Measurements from ENCODE around the gene ONECUT2.

ONECUT2 gene

DNA sequence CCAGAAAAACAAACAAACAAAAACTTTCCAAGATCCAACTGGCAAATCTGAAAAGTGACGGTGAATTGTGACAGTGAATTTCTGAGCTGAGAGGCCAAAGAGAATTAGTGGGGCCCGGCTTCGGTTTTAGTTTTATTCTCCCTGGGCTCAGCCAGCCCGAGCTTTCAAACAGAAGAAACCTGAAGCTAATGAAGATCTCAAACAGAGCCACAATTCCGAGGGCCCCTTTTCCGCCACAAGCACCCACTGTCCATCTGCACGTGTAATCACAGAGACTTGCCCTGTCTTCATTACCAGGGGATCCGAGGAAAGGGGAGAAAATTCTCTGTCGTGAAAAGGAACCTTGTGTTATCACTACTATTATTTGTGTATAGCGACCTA, 4.2 kb upstream of the ONECUT2 start:
- DNase-seq (ENCODE audit: low read depth in 1 of 2, low spot score in 1 of 2) = no peak

DNA sequence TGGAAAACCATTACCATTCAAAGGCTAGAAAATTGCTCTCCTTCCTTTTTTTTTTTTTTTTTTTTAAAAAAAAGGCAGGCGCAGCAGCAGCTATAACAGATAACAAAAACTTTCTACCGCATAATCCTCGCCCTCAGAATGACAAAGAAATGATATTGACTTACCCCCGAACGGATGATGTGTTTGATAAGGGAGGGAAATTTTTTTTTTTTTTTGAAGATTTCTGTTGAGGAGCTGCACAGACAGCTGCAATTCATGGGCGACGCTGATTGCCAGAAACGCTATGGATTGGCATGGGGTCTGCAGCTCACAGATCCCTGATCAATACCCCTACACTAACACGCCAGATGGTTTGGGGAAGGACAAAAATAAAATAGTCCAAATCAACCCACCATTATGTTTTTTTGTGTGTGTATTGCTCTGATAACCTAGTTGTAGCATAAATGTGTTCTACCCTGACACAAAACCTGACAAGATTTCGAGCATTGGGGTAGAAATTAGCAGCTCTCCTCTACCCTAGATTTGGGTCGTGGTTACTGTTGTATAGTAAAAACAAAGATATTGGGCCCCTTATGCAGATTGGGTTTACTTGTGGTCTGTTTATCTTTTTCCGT, 3.6 kb upstream of the ONECUT2 start:
- no peak for DNase-seq (ENCODE audit: low read depth in 1 of 2, low spot score in 1 of 2)

DNA sequence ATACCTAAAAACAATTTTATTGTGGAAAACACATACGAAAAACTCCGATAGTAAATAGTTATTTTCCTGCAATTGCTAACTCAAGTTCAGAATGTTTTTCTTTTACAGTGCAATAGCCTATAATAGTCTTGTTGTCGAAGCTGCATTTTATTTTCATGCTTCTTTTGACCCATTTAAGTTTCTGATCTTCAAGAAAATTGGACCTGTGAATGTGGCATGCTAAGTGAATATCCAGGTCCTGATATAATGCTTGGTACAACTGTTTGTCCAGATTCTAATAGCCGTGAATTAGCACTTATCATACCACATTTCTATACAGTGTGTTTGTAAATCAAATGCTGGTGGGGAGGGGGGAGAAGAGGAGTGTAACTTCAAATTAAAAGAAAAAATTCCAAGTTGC, 3.0 kb upstream of the ONECUT2 start:
- no peak for DNase-seq (ENCODE audit: low read depth in 1 of 2, low spot score in 1 of 2)

DNA sequence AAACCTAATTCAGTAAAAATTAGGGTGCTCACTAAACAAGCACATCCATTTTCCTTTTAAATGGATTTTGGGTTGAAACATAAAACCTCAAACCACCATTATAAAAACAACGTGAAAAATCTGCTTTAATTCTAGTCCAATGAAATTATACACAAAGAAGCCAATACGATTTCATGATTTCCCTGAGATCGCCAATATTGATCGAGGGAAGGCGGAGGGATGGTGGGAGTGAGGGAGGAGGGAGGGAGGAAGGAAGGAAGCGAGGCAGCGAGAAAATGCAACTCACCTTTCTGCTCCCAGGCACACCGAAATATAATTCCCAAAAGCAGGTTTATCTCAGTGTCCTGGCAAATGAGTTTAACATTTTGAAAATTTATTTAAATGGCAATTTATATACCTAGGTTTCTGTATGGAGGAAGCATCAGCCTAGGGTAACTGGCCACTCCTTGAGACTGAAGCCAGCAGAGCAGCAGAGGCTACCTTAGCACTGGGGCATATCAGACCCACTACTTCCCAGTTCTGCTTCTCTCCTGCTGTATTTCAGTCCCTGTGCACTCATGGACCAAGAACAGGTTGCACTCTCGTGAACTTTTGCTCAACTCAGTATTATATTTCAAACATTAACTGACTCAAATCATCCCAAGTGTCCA, 2.3 kb upstream of the ONECUT2 start:
- no peak for DNase-seq (ENCODE audit: low read depth in 1 of 2, low spot score in 1 of 2)

- DNase-seq (ENCODE audit: low read depth in 1 of 2, low spot score in 1 of 2) = no peak
Measured at GRCh38 chr18:57433482-57433881, 1.7 kb upstream of the ONECUT2 start.

- DNase-seq (ENCODE audit: low read depth in 1 of 2, low spot score in 1 of 2) = no peak
Measured at GRCh38 chr18:57433934-57434535, 1.1 kb upstream of the ONECUT2 start.

DNA sequence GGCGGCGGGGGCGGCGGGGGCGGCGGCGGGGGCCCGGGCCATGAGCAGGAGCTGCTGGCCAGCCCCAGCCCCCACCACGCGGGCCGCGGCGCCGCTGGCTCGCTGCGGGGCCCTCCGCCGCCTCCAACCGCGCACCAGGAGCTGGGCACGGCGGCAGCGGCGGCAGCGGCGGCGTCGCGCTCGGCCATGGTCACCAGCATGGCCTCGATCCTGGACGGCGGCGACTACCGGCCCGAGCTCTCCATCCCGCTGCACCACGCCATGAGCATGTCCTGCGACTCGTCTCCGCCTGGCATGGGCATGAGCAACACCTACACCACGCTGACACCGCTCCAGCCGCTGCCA, 644 bp downstream of the ONECUT2 start:
- DNase-seq (ENCODE audit: low read depth in 1 of 2, low spot score in 1 of 2) = no peak

GRCh38 chr18:57436191-57436964, 1.2 kb downstream of the ONECUT2 start:
- no peak for DNase-seq (ENCODE audit: low read depth in 1 of 2, low spot score in 1 of 2)

- DNase-seq (ENCODE audit: low read depth in 1 of 2, low spot score in 1 of 2) = no peak
Measured at GRCh38 chr18:57436965-57437333, 1.8 kb downstream of the ONECUT2 start.

- DNase-seq (ENCODE audit: low read depth in 1 of 2, low spot score in 1 of 2) = no peak
Measured at GRCh38 chr18:57437402-57437765, 2.2 kb downstream of the ONECUT2 start.

DNA sequence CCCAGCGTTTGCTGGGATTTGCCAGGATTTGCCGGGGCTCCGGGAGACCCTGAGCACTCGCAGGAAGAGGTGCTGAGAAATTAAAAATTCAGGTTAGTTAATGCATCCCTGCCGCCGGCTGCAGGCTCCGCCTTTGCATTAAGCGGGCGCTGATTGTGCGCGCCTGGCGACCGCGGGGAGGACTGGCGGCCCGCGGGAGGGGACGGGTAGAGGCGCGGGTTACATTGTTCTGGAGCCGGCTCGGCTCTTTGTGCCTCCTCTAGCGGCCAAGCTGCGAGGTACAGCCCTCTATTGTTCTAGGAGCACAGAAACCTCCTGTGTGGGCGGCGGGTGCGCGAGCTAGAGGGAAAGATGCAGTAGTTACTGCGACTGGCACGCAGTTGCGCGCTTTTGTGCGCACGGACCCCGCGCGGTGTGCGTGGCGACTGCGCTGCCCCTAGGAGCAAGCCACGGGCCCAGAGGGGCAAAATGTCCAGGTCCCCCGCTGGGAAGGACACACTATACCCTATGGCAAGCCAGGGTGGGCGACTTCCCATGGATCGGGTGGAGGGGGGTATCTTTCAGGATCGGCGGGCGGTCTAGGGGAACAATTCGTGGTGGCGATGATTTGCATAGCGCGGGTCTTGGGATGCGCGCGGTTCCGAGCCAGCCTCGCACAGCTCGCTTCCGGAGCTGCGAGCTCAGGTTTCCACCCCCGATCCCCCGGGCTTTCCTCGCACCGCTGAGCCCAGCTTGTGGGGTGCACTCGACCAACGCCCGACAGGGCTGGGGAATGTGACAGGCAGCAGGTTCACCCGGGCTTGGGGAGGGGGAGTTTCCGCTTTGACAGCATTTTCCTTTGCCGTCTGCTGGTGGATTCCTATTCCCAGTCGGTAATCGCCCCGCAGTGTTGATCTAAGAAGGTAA, 2.8 kb downstream of the ONECUT2 start:
- no peak for DNase-seq (ENCODE audit: low read depth in 1 of 2, low spot score in 1 of 2)

DNA sequence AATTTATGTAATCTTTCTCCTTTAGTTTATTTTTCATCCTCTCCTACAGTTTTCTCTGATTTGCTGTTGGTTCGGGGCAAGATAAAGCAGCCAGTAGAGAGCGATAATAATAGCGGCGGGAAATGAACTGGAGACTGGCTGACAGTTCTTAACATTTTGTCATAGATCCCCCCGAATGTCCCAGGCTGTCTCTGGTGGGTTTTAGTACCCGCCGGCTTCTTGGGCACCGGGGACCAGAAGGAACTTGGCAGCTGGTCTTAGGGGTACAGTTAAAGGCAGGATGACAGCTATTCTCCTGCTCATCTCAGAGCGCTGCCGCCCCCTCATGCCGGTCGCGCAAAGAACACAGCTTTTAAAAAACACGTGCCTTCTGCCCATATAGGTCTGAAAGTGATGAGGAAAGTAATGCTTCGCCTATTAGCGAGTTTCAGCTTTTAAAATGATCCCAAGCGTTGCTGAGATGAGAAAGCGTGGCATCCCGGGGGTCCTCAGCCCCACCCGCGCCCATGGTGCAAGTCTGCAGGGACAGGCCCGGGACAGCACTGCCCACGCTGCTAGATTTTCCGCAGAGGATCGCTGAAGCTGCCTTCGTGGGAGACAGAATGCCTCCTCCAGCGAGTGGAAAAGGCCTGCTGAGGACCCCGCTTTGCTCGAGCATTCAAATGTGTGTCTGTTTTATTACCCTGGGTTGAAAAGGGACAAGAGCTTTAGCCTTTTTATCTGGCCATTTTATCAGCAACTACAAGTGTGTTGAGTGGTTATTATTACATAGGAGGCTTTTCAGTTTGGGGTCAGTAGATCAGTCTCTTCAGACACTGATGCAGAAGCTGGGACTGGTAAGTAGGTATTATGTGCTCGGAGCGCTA, 3.8 kb downstream of the ONECUT2 start:
- no peak for DNase-seq (ENCODE audit: low read depth in 1 of 2, low spot score in 1 of 2)

GRCh38 chr18:57439609-57439968, 4.4 kb downstream of the ONECUT2 start:
- no peak for DNase-seq (ENCODE audit: low read depth in 1 of 2, low spot score in 1 of 2)

- no peak for DNase-seq (ENCODE audit: low read depth in 1 of 2, low spot score in 1 of 2)
Measured at GRCh38 chr18:57439985-57440330, 4.8 kb downstream of the ONECUT2 start.

- DNase-seq (ENCODE audit: low read depth in 1 of 2, low spot score in 1 of 2) = no peak
Measured at GRCh38 chr18:57440331-57441070, 5.3 kb downstream of the ONECUT2 start.

DNA sequence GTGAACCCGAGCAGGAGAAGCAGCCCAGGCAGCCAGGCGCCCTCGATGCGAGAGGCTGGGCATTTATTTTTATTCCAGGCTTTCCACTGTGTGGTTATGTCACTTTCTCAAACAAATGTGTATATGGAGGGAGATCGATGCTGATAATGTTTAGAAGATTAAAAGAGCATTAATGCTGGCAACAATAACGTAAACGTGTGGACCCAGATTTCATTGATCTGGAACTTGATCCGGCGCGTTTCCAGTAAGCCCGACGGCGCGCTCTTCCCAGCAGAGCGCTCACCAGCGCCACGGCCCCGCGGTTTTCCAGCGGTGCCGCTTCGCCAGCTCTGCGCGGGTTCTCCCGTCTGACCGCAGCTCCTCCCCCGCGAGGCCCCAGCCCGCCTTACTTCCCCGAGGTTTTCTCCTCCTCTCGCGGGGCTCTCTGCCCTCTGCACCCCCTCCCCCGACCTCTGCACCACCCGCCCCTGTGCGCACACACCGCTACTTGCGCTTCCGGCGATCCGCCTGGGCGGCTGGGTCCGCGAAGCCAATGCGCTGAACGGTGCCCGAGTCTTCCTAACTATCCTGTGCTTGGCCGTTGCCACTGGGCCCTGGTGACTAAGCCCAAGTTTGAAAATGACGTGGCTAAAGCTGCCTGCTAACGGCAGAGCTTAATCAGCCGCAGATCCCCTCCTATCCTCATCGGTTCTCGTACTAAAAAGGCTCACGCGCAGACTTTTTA, 6.1 kb downstream of the ONECUT2 start:
- DNase-seq (ENCODE audit: low read depth in 1 of 2, low spot score in 1 of 2) = no peak

DNA sequence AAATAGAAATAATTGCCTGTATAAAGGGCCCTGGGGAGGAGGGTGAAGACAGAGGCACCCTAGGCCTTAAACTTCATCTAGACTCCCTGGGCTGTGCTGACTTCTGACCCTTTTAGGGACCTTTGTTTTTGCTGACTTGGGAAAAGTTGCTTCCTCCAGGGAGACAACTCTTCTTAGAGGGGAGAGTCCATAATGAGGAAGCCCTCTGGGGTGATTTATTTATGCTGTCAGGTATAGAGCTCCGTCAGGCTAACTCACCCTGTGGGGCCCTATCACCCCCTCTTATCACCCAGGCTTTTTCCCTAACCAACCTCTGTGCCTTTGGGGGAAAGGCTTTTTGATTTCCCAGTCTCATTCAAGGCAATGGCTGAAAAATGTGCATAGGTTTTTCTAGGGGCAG, 8.1 kb downstream of the ONECUT2 start:
- no peak for DNase-seq (ENCODE audit: low read depth in 1 of 2, low spot score in 1 of 2)

GRCh38 chr18:57443702-57444101, 8.5 kb downstream of the ONECUT2 start:
- DNase-seq (ENCODE audit: low read depth in 1 of 2, low spot score in 1 of 2) = no peak

GRCh38 chr18:57444301-57444759, 9.2 kb downstream of the ONECUT2 start:
- no peak for DNase-seq (ENCODE audit: low read depth in 1 of 2, low spot score in 1 of 2)

All from stimulated activated CD4-positive, alpha-beta T cell treated with anti-CD3 and anti-CD28 coated beads, Interleukin-15, amount 100 ng/mL, for 1 hour (primary cell).